Nephron (organoid): ENCODE results near the gene FRRS1.

Experiments
- H3K27ac Mint-ChIP-seq, 3 experiments: 2 replicates each; pipeline ENCODE4 v1.8.0; 2020; ENCODE audit warnings: mixed read lengths in 3 of 3, mild to moderate bottlenecking in 2 of 3, moderate library complexity in 1 of 3
- H3K27me3 Mint-ChIP-seq: 2 replicates; pipeline ENCODE4 v1.8.0; 2021; ENCODE audit warnings: low read depth, mild to moderate bottlenecking, moderate library complexity, mixed read lengths
- H3K36me3 Mint-ChIP-seq: 2 replicates; pipeline ENCODE4 v1.8.0; 2020; ENCODE audit warnings: low read depth, mixed read lengths
- H3K4me1 Mint-ChIP-seq: 2 replicates; pipeline ENCODE4 v1.8.0; 2020; ENCODE audit warnings: mixed read lengths
- H3K4me3 Mint-ChIP-seq, 3 experiments: 2 replicates each; pipeline ENCODE4 v1.8.0; 2020; ENCODE audit warnings: mild to moderate bottlenecking in 3 of 3, mixed read lengths in 3 of 3, moderate library complexity in 2 of 3
- H3K9me3 Mint-ChIP-seq: 2 replicates; pipeline ENCODE4 v1.8.0; 2020; ENCODE audit warnings: mixed read lengths
- CTCF ChIP-seq, 3 experiments: fragments of 200-600 bp; sonication (generic); IDR thresholded peaks; one replicate each; pipeline ENCODE4 v1.5.0; 2021; ENCODE audit warnings: antibody characterized with exemption in 3 of 3; ENCODE audit not compliant: unreplicated experiment in 3 of 3

The FRRS1 gene

GRCh38 chr1:99713006-99713405 is 53.4 kb downstream of the FRRS1 start:
- Mint-ChIP-seq H3K27ac (no peak overlapping the region), H3K4me1 (peaks cover 5% of the 10 kb centered on the region), H3K36me3 (peaks cover 5% of the 10 kb centered on the region), H3K27me3 (no peaks in the 10 kb centered on the region), H3K4me3 (no peak overlapping the region), H3K9me3 (no peaks in the 10 kb centered on the region)
- no peak for TF ChIP-seq CTCF (IDR thresholded peaks at IDR 0.05; ENCODE audit: unreplicated experiment in 3 of 3)

- H3K4me3 Mint-ChIP-seq: no peak overlapping the region
- no peak overlapping the region for H3K27ac Mint-ChIP-seq
- H3K9me3 Mint-ChIP-seq: no peaks in the 10 kb centered on the region
- H3K27me3 Mint-ChIP-seq: no peaks in the 10 kb centered on the region
- no peak for TF ChIP-seq CTCF (IDR thresholded peaks at IDR 0.05; ENCODE audit: unreplicated experiment in 3 of 3)
- peaks cover 5% of the 10 kb centered on the region for H3K36me3 Mint-ChIP-seq
- no peaks in the 10 kb centered on the region for H3K4me1 Mint-ChIP-seq
These were observed 55.4 kb downstream of the FRRS1 start for GRCh38 chr1:99710994-99711393.

GRCh38 chr1:99707535-99708142 is 58.8 kb downstream of the FRRS1 start:
- peak; percentile 88 to 97 (median 89) for TF ChIP-seq CTCF (IDR thresholded peaks at IDR 0.05; ENCODE audit: unreplicated experiment in 3 of 3)
- H3K27me3 Mint-ChIP-seq: no peaks in the 10 kb centered on the region
- H3K36me3 Mint-ChIP-seq: no peaks in the 10 kb centered on the region
- peaks cover 1% of the 10 kb centered on the region for H3K9me3 Mint-ChIP-seq
- no peak overlapping the region for H3K4me3 Mint-ChIP-seq
- no peak overlapping the region for H3K27ac Mint-ChIP-seq
- H3K4me1 Mint-ChIP-seq: no peaks in the 10 kb centered on the region

GRCh38 chr1:99705385-99705784 is 61.0 kb downstream of the FRRS1 start:
- H3K4me1 Mint-ChIP-seq: no peaks in the 10 kb centered on the region
- H3K9me3 Mint-ChIP-seq: peaks cover 15% of the 10 kb centered on the region
- no peak overlapping the region for H3K4me3 Mint-ChIP-seq
- H3K36me3 Mint-ChIP-seq: no peaks in the 10 kb centered on the region
- TF ChIP-seq CTCF (IDR thresholded peaks at IDR 0.05; ENCODE audit: unreplicated experiment in 3 of 3): no peak
- no peak overlapping the region for H3K27ac Mint-ChIP-seq
- H3K27me3 Mint-ChIP-seq: no peaks in the 10 kb centered on the region

GRCh38 chr1:99704356-99704816 is 62.0 kb downstream of the FRRS1 start:
- H3K27me3 Mint-ChIP-seq: no peaks in the 10 kb centered on the region
- H3K9me3 Mint-ChIP-seq: peaks cover 15% of the 10 kb centered on the region
- no peak overlapping the region for H3K27ac Mint-ChIP-seq
- no peak overlapping the region for H3K4me3 Mint-ChIP-seq
- TF ChIP-seq CTCF (IDR thresholded peaks at IDR 0.05; ENCODE audit: unreplicated experiment in 3 of 3): no peak
- no peaks in the 10 kb centered on the region for H3K4me1 Mint-ChIP-seq
- no peaks in the 10 kb centered on the region for H3K36me3 Mint-ChIP-seq

GRCh38 chr1:99702221-99702620 is 64.2 kb downstream of the FRRS1 start:
- H3K27ac Mint-ChIP-seq: no peak overlapping the region
- H3K4me3 Mint-ChIP-seq: no peak overlapping the region
- no peaks in the 10 kb centered on the region for H3K4me1 Mint-ChIP-seq
- no peaks in the 10 kb centered on the region for H3K36me3 Mint-ChIP-seq
- peaks cover 15% of the 10 kb centered on the region for H3K9me3 Mint-ChIP-seq
- TF ChIP-seq CTCF (IDR thresholded peaks at IDR 0.05; ENCODE audit: unreplicated experiment in 3 of 3): no peak
- H3K27me3 Mint-ChIP-seq: no peaks in the 10 kb centered on the region
